HCT116 (cell line): ENCODE measurements around the gene BBS9.

Experiments
- CEBPB ChIP-seq: IDR thresholded peaks from 2 replicates; pipeline ENCODE4 v1.6.1; 2012; ENCODE audit warnings: low read depth
- CTCF ChIP-seq, 3 experiments: fragments of 200-600 bp in 1 of 3; sonication (generic) in 1 of 3; IDR thresholded peaks in 2 of 3; conservative IDR thresholded peaks in 1 of 3; 2 replicates each; pipeline ENCODE4 v1.5.1; 2012 to 2017; ENCODE audit warnings: low read depth in 2 of 3, low read length in 2 of 3, antibody characterized with exemption in 1 of 3, borderline replicate concordance in 1 of 3, control low read depth in 1 of 3, mild to moderate bottlenecking in 1 of 3, mixed read lengths in 1 of 3, mixed run types in 1 of 3, moderate library complexity in 1 of 3; ENCODE audit not compliant: insufficient read depth in 1 of 3
- EZH2 ChIP-seq: fragments of 200-600 bp; sonication (generic); IDR thresholded peaks from 2 replicates; pipeline ENCODE4 v1.6.1; 2017; ENCODE audit warnings: antibody characterized with exemption, mixed run types
- JUND ChIP-seq: IDR thresholded peaks from 2 replicates; pipeline ENCODE4 v1.6.1; 2012
- MAX ChIP-seq: IDR thresholded peaks from 2 replicates; pipeline ENCODE4 v1.6.1; 2012
- POLR2AphosphoS5 ChIP-seq: IDR thresholded peaks from 2 replicates; pipeline ENCODE4 v1.6.1; 2011; ENCODE audit warnings: mild to moderate bottlenecking, low read depth, low read length, moderate library complexity
- REST ChIP-seq: IDR thresholded peaks from 2 replicates; pipeline ENCODE4 v1.6.1; 2012; ENCODE audit warnings: low read depth
- SIN3A ChIP-seq: IDR thresholded peaks from 2 replicates; pipeline ENCODE4 v1.6.1; 2012; ENCODE audit warnings: low read depth
- YY1 ChIP-seq: IDR thresholded peaks from 2 replicates; pipeline ENCODE4 v1.6.1; 2011; ENCODE audit warnings: low read length, low read depth, moderate library complexity, mild to moderate bottlenecking; ENCODE audit not compliant: insufficient replicate concordance; ENCODE audit errors: extremely low read depth
- ZFX ChIP-seq: fragments of 450-650 bp; IDR thresholded peaks from 2 replicates; pipeline ENCODE4 v1.6.1; 2017

- TF ChIP-seq CTCF (IDR thresholded peaks at IDR 0.05 in 2 of 3, conservative IDR thresholded peaks at IDR 0.05 in 1 of 3; ENCODE audit: borderline replicate concordance in 1 of 3, insufficient read depth in 1 of 3, low read depth in 2 of 3, low read length in 2 of 3) (peak; percentile 57 to 76 (median 66)), JUND (no peak), CEBPB (no peak), EZH2 (no peak), SIN3A (no peak), REST (no peak), ZFX (no peak), YY1 (no peak), MAX (no peak), POLR2AphosphoS5 (no peak)
Observed at GRCh38 chr7:33243319-33243881, 114.0 kb downstream of the BBS9 start.
